ENCODE data around the gene FILIP1L. TPM values are rescaled to one million over a fixed set of nuclear protein-coding genes. Genes with fewer than 3 reads are reported as not detected.

Gene FILIP1L
- total RNA-seq, 2 experiments from 2014 or later: not detected

GRCh38 chr3:99965681-99966408 is 148.5 kb downstream of the FILIP1L start:
- no peaks in the 10 kb centered on the region for H3K9me3 ChIP-seq (ENCODE audit: low read length)
- POLR2A ChIA-PET: interaction anchor here (0.6 kb wide), 1 partner anchor 29 kb away, joined by 3 read pairs; no protein-coding TSS in a partner anchor
- no peak overlapping the region for H2AFZ ChIP-seq (ENCODE audit: low read length)
- H3K27ac ChIP-seq (ENCODE audit: low read depth, low read length, poor library complexity, severe bottlenecking): no peak overlapping the region
- no peak for DNase-seq (ENCODE audit: low spot score)
- no peaks in the 10 kb centered on the region for H3K36me3 ChIP-seq (ENCODE audit: insufficient read depth, low read length)
- H4K20me1 ChIP-seq (ENCODE audit: insufficient read depth, low read length): no peaks in the 10 kb centered on the region
- H3K4me2 ChIP-seq (ENCODE audit: low read length): no peak overlapping the region
- no peaks in the 10 kb centered on the region for H3K9me2 ChIP-seq (ENCODE audit: insufficient read depth, low read length)
- TF ChIP-seq EZH2phosphoT487 (IDR thresholded peaks at IDR 0.05; ENCODE audit: borderline replicate concordance, low read depth, low read length) (no peak), CTCF (conservative IDR thresholded peaks at IDR 0.05; ENCODE audit: low read length) (no peak)
- H3K79me2 ChIP-seq (ENCODE audit: insufficient read depth, low read depth, low read length): no peaks in the 10 kb centered on the region
- intact Hi-C loops (cut with micrococcal nuclease; ENCODE audit: unreplicated experiment): no loop called here
- no TSS peak for BruUV-seq (replicated peaks)
- no peaks in the 10 kb centered on the region for H3K4me1 ChIP-seq (ENCODE audit: insufficient read depth, low read length, poor library complexity, severe bottlenecking)
- CTCF ChIA-PET (ENCODE audit: unreplicated experiment): no interaction called here
- no peak overlapping the region for H3K4me3 ChIP-seq (ENCODE audit: low read depth, low read length, poor library complexity, severe bottlenecking)

DNA sequence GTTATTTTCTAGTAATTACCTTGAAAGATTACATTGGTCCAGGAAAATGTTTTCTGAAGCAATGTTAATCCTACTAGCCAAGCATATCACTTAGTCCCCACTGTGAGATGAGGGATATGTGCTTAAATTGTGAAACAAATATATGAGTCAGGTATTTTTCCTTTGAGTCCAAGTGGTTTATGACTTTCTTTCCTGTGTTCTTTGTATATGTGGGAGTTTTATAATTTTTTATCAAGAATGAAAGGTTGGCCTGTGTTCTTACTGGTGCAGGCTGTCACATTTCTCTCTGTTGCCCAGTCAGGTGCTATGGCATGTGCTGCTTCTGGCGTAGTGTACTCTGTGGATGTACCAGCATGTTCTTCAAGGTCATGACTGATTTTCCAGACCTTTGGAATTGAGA is 149.2 kb downstream of the FILIP1L start:
- Histone ChIP-seq H3K9me2 (ENCODE audit: insufficient read depth, low read length) (no peaks in the 10 kb centered on the region), H3K4me3 (ENCODE audit: low read depth, low read length, poor library complexity, severe bottlenecking) (no peak overlapping the region), H3K9me3 (ENCODE audit: low read length) (no peaks in the 10 kb centered on the region), H3K36me3 (ENCODE audit: insufficient read depth, low read length) (no peaks in the 10 kb centered on the region), H3K4me2 (ENCODE audit: low read length) (no peak overlapping the region), H4K20me1 (ENCODE audit: insufficient read depth, low read length) (no peaks in the 10 kb centered on the region), H2AFZ (ENCODE audit: low read length) (no peak overlapping the region), H3K27ac (ENCODE audit: low read depth, low read length, poor library complexity, severe bottlenecking) (no peak overlapping the region), H3K4me1 (ENCODE audit: insufficient read depth, low read length, poor library complexity, severe bottlenecking) (no peaks in the 10 kb centered on the region), H3K79me2 (ENCODE audit: insufficient read depth, low read depth, low read length) (no peaks in the 10 kb centered on the region)
- POLR2A ChIA-PET: interaction anchor here (0.6 kb wide), 2 partner anchors 8 to 29 kb away, joined by 3 read pairs; no protein-coding TSS in a partner anchor
- no peak for DNase-seq (ENCODE audit: low spot score)
- CTCF ChIA-PET (ENCODE audit: unreplicated experiment): no interaction called here
- intact Hi-C loops (cut with micrococcal nuclease; ENCODE audit: unreplicated experiment): no loop called here
- no TSS peak for BruUV-seq (replicated peaks)
- no peak for TF ChIP-seq CTCF (conservative IDR thresholded peaks at IDR 0.05; ENCODE audit: low read length)
- TF ChIP-seq EZH2phosphoT487 (IDR thresholded peaks at IDR 0.05; ENCODE audit: borderline replicate concordance, low read depth, low read length): no peak

- Histone ChIP-seq H3K4me1 (ENCODE audit: insufficient read depth, low read length, poor library complexity, severe bottlenecking) (no peaks in the 10 kb centered on the region), H4K20me1 (ENCODE audit: insufficient read depth, low read length) (no peaks in the 10 kb centered on the region), H3K79me2 (ENCODE audit: insufficient read depth, low read depth, low read length) (no peaks in the 10 kb centered on the region), H3K9me2 (ENCODE audit: insufficient read depth, low read length) (no peaks in the 10 kb centered on the region), H3K9me3 (ENCODE audit: low read length) (no peaks in the 10 kb centered on the region), H2AFZ (ENCODE audit: low read length) (no peak overlapping the region), H3K27ac (ENCODE audit: low read depth, low read length, poor library complexity, severe bottlenecking) (no peak overlapping the region), H3K4me2 (ENCODE audit: low read length) (no peak overlapping the region), H3K36me3 (ENCODE audit: insufficient read depth, low read length) (no peaks in the 10 kb centered on the region), H3K4me3 (ENCODE audit: low read depth, low read length, poor library complexity, severe bottlenecking) (no peak overlapping the region)
- intact Hi-C loops (cut with micrococcal nuclease; ENCODE audit: unreplicated experiment): no loop called here
- ChIA-PET POLR2A (no interaction called here), CTCF (ENCODE audit: unreplicated experiment) (no interaction called here)
- TF ChIP-seq EZH2phosphoT487 (IDR thresholded peaks at IDR 0.05; ENCODE audit: borderline replicate concordance, low read depth, low read length) (no peak), CTCF (conservative IDR thresholded peaks at IDR 0.05; ENCODE audit: low read length) (no peak)
- DNase-seq (ENCODE audit: low spot score): no peak
- no TSS peak for BruUV-seq (replicated peaks)
These were observed 151.6 kb downstream of the FILIP1L start for GRCh38 chr3:99962703-99963102.
